ENCODE measurements around the gene EVC.

EVC gene

GRCh38 chr4:5788144-5788543 lies 77.1 kb downstream of the EVC start:
- TF ChIP-seq REST (IDR thresholded peaks at IDR 0.05; ENCODE audit: insufficient read depth in 1 of 2, low read depth in 2 of 2, low read length in 2 of 2): no peak
- TF ChIP-seq SIN3A (IDR thresholded peaks at IDR 0.05; ENCODE audit: borderline replicate concordance, insufficient read depth, low read length): no peak
- no peak for TF ChIP-seq FOXP2 (optimal IDR thresholded peaks at IDR 0.05; ENCODE audit: borderline replicate concordance, extremely low read depth, extremely low read length, insufficient read depth)
- TF ChIP-seq TAF1 (IDR thresholded peaks at IDR 0.05; ENCODE audit: borderline replicate concordance, insufficient read depth, low read length): no peak
- TF ChIP-seq POLR2AphosphoS5 (IDR thresholded peaks at IDR 0.05; ENCODE audit: low read depth, low read length): no peak

GRCh38 chr4:5789141-5789540 lies 78.1 kb downstream of the EVC start:
- TF ChIP-seq SIN3A (IDR thresholded peaks at IDR 0.05; ENCODE audit: borderline replicate concordance, insufficient read depth, low read length) (no peak), REST (IDR thresholded peaks at IDR 0.05; ENCODE audit: insufficient read depth in 1 of 2, low read depth in 2 of 2, low read length in 2 of 2) (no peak), TAF1 (IDR thresholded peaks at IDR 0.05; ENCODE audit: borderline replicate concordance, insufficient read depth, low read length) (no peak)

- TF ChIP-seq TAF1 (IDR thresholded peaks at IDR 0.05; ENCODE audit: borderline replicate concordance, insufficient read depth, low read length) (no peak), FOXP2 (optimal IDR thresholded peaks at IDR 0.05; ENCODE audit: borderline replicate concordance, extremely low read depth, extremely low read length, insufficient read depth) (no peak), REST (IDR thresholded peaks at IDR 0.05; ENCODE audit: insufficient read depth in 1 of 2, low read depth in 2 of 2, low read length in 2 of 2) (no peak), POLR2AphosphoS5 (IDR thresholded peaks at IDR 0.05; ENCODE audit: low read depth, low read length) (no peak)
Measured at GRCh38 chr4:5790546-5790857, 79.5 kb downstream of the EVC start.

- TF ChIP-seq TAF1 (IDR thresholded peaks at IDR 0.05; ENCODE audit: borderline replicate concordance, insufficient read depth, low read length) (no peak), FOXP2 (optimal IDR thresholded peaks at IDR 0.05; ENCODE audit: borderline replicate concordance, extremely low read depth, extremely low read length, insufficient read depth) (no peak), POLR2AphosphoS5 (IDR thresholded peaks at IDR 0.05; ENCODE audit: low read depth, low read length) (no peak), REST (IDR thresholded peaks at IDR 0.05; ENCODE audit: insufficient read depth in 1 of 2, low read depth in 2 of 2, low read length in 2 of 2) (no peak), SIN3A (IDR thresholded peaks at IDR 0.05; ENCODE audit: borderline replicate concordance, insufficient read depth, low read length) (no peak)
Measured at GRCh38 chr4:5791654-5792053, 80.7 kb downstream of the EVC start.

GRCh38 chr4:5793514-5793913 lies 82.5 kb downstream of the EVC start:
- TF ChIP-seq FOXP2 (optimal IDR thresholded peaks at IDR 0.05; ENCODE audit: borderline replicate concordance, extremely low read depth, extremely low read length, insufficient read depth): no peak
- no peak for TF ChIP-seq SIN3A (IDR thresholded peaks at IDR 0.05; ENCODE audit: borderline replicate concordance, insufficient read depth, low read length)
- no peak for TF ChIP-seq TAF1 (IDR thresholded peaks at IDR 0.05; ENCODE audit: borderline replicate concordance, insufficient read depth, low read length)
- TF ChIP-seq POLR2AphosphoS5 (IDR thresholded peaks at IDR 0.05; ENCODE audit: low read depth, low read length): no peak
- no peak for TF ChIP-seq REST (IDR thresholded peaks at IDR 0.05; ENCODE audit: insufficient read depth in 1 of 2, low read depth in 2 of 2, low read length in 2 of 2)
